Endothelial cell of umbilical vein (primary cell): Measurements from ENCODE around the gene PLA2R1. TPM values are rescaled to one million over a fixed set of nuclear protein-coding genes. Genes with fewer than 3 reads are reported as not detected.

Experiments
- BruUV-seq: library from RNA; stranded (reverse); fragments of 400-500 nt; replicated peaks from 2 replicates; lab custom pipeline; 2021; lab: Mats Ljungman, UMichigan
- CTCF ChIA-PET: fragments of 300-600, 350-600 bp; sonication (Branson Sonifier 250); formaldehyde crosslinking; loops from one replicate; lab custom pipeline; 2021; ENCODE audit warnings: antibody characterized with exemption, inconsistent platforms; lab: Charles Lee
- POLR2A ChIA-PET: fragments of 300-600, 350-600 bp; sonication (Branson Sonifier 250); formaldehyde crosslinking; loops from one replicate; lab custom pipeline; 2021; ENCODE audit warnings: antibody characterized with exemption, inconsistent platforms; lab: Charles Lee
- DNase-seq: peaks from one replicate; pipeline ENCODE4 v3.0.0-alpha.2; 2011; ENCODE audit warnings: low read depth, low spot score
- FAIRE-seq: peaks from 2 replicates; lab custom pipeline; 2011; peaks lifted over from hg19 to GRCh38; lab: Jason Lieb, UNC
- H2AFZ ChIP-seq: 2 replicates; pipeline ENCODE4 v1.6.0; 2012; ENCODE audit warnings: low read depth, low read length, control low read depth, inconsistent platforms
- H3K27ac ChIP-seq: 2 replicates; pipeline ENCODE4 v1.5.1; 2011; ENCODE audit warnings: low read depth, mild to moderate bottlenecking, control low read depth, low read length, moderate library complexity; ENCODE audit not compliant: insufficient read depth
- H3K27me3 ChIP-seq, 2 experiments: 2 replicates each; pipeline versions ENCODE4 v1.6.0 to v1.6.1; 2011; ENCODE audit warnings: low read length in 2 of 2, mixed read lengths in 1 of 2; ENCODE audit not compliant: control insufficient read depth in 2 of 2, insufficient read depth in 2 of 2
- H3K36me3 ChIP-seq, 2 experiments: 2 replicates in 1 of 2; 3 replicates in 1 of 2; pipeline ENCODE4 v1.5.1; 2011; ENCODE audit warnings: low read length in 2 of 2, mild to moderate bottlenecking in 1 of 2, moderate library complexity in 1 of 2; ENCODE audit not compliant: control insufficient read depth in 2 of 2, insufficient read depth in 2 of 2; ENCODE audit errors: extremely low read depth in 1 of 2
- H3K4me1 ChIP-seq: 3 replicates; pipeline ENCODE4 v1.5.1; 2011; ENCODE audit warnings: mild to moderate bottlenecking, low read length; ENCODE audit not compliant: control insufficient read depth, insufficient read depth; ENCODE audit errors: extremely low read depth
- H3K4me2 ChIP-seq: 2 replicates; pipeline ENCODE4 v1.6.1; 2011; ENCODE audit warnings: low read length, control low read depth, mixed read lengths; ENCODE audit not compliant: insufficient read depth
- H3K4me3 ChIP-seq, 3 experiments: fragments of 200-600 bp in 1 of 3; sonication (generic), shearing (Covaris generic) in 1 of 3; replicated peaks in 1 of 3; 2 replicates each; pipeline ENCODE4 v1.5.1; 2011 to 2016; ENCODE audit warnings: control low read depth in 3 of 3, low read length in 3 of 3, mild to moderate bottlenecking in 2 of 3, inconsistent platforms in 1 of 3, low read depth in 1 of 3, moderate library complexity in 1 of 3; ENCODE audit not compliant: insufficient read depth in 1 of 3
- H3K79me2 ChIP-seq: 2 replicates; pipeline ENCODE4 v1.6.0; 2012; ENCODE audit warnings: low read length, inconsistent platforms; ENCODE audit not compliant: control insufficient read depth, insufficient read depth
- H3K9ac ChIP-seq: replicated peaks from 2 replicates; pipeline ENCODE3; 2011; ENCODE audit warnings: low read length, control low read depth; ENCODE audit not compliant: insufficient read depth; ENCODE audit errors: extremely low read depth
- H3K9me1 ChIP-seq: replicated peaks from 3 replicates; pipeline ENCODE4 v1.6.0; 2011; ENCODE audit warnings: mild to moderate bottlenecking, low read length; ENCODE audit not compliant: control insufficient read depth, insufficient read depth; ENCODE audit errors: extremely low read depth
- H3K9me3 ChIP-seq: replicated peaks from 2 replicates; pipeline ENCODE4 v1.5.1; 2012; ENCODE audit warnings: low read length, inconsistent platforms; ENCODE audit not compliant: control insufficient read depth, insufficient read depth
- H4K20me1 ChIP-seq: replicated peaks from 2 replicates; pipeline ENCODE3; 2011; ENCODE audit warnings: mild to moderate bottlenecking, low read length; ENCODE audit not compliant: control insufficient read depth, insufficient read depth; ENCODE audit errors: extremely low read depth
- CTCF ChIP-seq, 2 donors: IDR thresholded peaks; 1 replicate in 1 of 2; 2 replicates in 1 of 2; pipeline ENCODE4 v1.5.1; 2011; ENCODE audit warnings: low read length in 2 of 2, mild to moderate bottlenecking in 2 of 2, moderate library complexity in 2 of 2, control low read depth in 1 of 2, inconsistent platforms in 1 of 2, low read depth in 1 of 2; ENCODE audit not compliant: insufficient read depth in 1 of 2; ENCODE audit errors: extremely low read depth in 1 of 2
- EZH2 ChIP-seq: IDR thresholded peaks from 2 replicates; pipeline ENCODE4 v1.6.1; 2012; ENCODE audit warnings: borderline replicate concordance, low read depth, mild to moderate bottlenecking, moderate library complexity, low read length, inconsistent platforms; ENCODE audit not compliant: severe bottlenecking
- FOS ChIP-seq: IDR thresholded peaks from 2 replicates; pipeline ENCODE4 v1.6.1; 2011; ENCODE audit warnings: mild to moderate bottlenecking, low read length, moderate library complexity, borderline replicate concordance; ENCODE audit not compliant: insufficient read depth
- GATA2 ChIP-seq: IDR thresholded peaks from 2 replicates; pipeline ENCODE4 v1.7.0; 2011; ENCODE audit warnings: low read depth, mild to moderate bottlenecking, moderate library complexity, mixed read lengths, low read length; ENCODE audit not compliant: insufficient read length, insufficient read depth
- JUN ChIP-seq: IDR thresholded peaks from 2 replicates; pipeline ENCODE4 v1.6.1; 2011; ENCODE audit warnings: borderline replicate concordance, low read depth; ENCODE audit not compliant: insufficient read length, insufficient read depth
- MAX ChIP-seq: IDR thresholded peaks from 2 replicates; pipeline ENCODE4 v1.6.1; 2011; ENCODE audit not compliant: insufficient read depth, insufficient read length
- MYC ChIP-seq: IDR thresholded peaks from one replicate; pipeline ENCODE4 v1.6.1; 2011; ENCODE audit warnings: mild to moderate bottlenecking, low read depth, low read length
- POLR2A ChIP-seq: IDR thresholded peaks from 2 replicates; pipeline ENCODE4 v1.6.1; 2012; ENCODE audit warnings: low read depth, mild to moderate bottlenecking, control low read depth, low read length
- POLR2AphosphoS5 ChIP-seq: IDR thresholded peaks from 2 replicates; pipeline ENCODE4 v1.6.1; 2012; ENCODE audit warnings: low read depth, mild to moderate bottlenecking, control low read depth, low read length, moderate library complexity; ENCODE audit not compliant: insufficient read depth
- dilution Hi-C: fragments of 300-500 bp; cut with MboI; formaldehyde crosslinking; loops from one replicate; pipeline ENCODE4 v1.15.0; 2019; ENCODE audit warnings: low sequenced_read_pairs; ENCODE audit not compliant: extremely low pct_ligation_motif_present
- intact Hi-C: fragments of 100-400 bp; cut with micrococcal nuclease; formaldehyde crosslinking; loops from one replicate; pipeline ENCODE4 v1.10.0; 2022
- polyA plus RNA-seq, 4 experiments: library from polyadenylated mRNA; depleted of rRNA in 3 of 4; stranded (reverse) in 3 of 4; unstranded in 1 of 4; fragments of >200 nt; gene quantifications; 2 replicates each; pipeline versions ENCODE4 v1.2.1 to v1.2.3, GENCODE V29; 2011 to 2012; ENCODE audit warnings: missing spikeins in 1 of 4
- total RNA-seq: library from RNA; stranded (reverse); gene quantifications from 2 replicates; pipeline ENCODE4 v1.2.3, GENCODE V29; 2021

PLA2R1 gene
- total and polyA plus RNA-seq, 2 donors (not counting 3 experiments of a cell fraction or from before 2014, with no cell fraction given) = 6.9 to 14.4 TPM

- Histone ChIP-seq H3K4me2 (no peak overlapping the region), H4K20me1 (no peaks in the 10 kb centered on the region), H3K4me1 (no peaks in the 10 kb centered on the region), H3K9me3 (no peaks in the 10 kb centered on the region), H3K27me3 (no peaks in the 10 kb centered on the region), H3K27ac (no peak overlapping the region), H3K9ac (no peak overlapping the region), H3K36me3 (no peaks in the 10 kb centered on the region), H2AFZ (no peak overlapping the region), H3K9me1 (no peaks in the 10 kb centered on the region), H3K4me3 (no peak overlapping the region), H3K79me2 (no peaks in the 10 kb centered on the region)
- TF ChIP-seq MAX = no peak
- no peak for FAIRE-seq
- intact Hi-C loops (no loop called here), dilution Hi-C loops (no loop called here)
- ChIA-PET POLR2A (no interaction called here), CTCF (interaction anchor here (1.2 to 1.5 kb wide), 3 partner anchors 13 to 967 kb away, joined by 3 to 7 read pairs (median 4); no protein-coding TSS in a partner anchor)
- BruUV-seq = no TSS peak
- no peak for DNase-seq
Observed at GRCh38 chr2:160096409-160096808, 34.0 kb upstream of the PLA2R1 start.

- no peaks in the 10 kb centered on the region for H4K20me1 ChIP-seq
- H3K9ac ChIP-seq = no peak overlapping the region
- dilution Hi-C loops = no loop called here
- H2AFZ ChIP-seq = no peak overlapping the region
- H3K27me3 ChIP-seq = no peaks in the 10 kb centered on the region
- BruUV-seq = no TSS peak
- H3K27ac ChIP-seq = no peak overlapping the region
- H3K4me2 ChIP-seq = no peak overlapping the region
- DNase-seq (no peak), FAIRE-seq (no peak)
- H3K36me3 ChIP-seq = no peaks in the 10 kb centered on the region
- no peaks in the 10 kb centered on the region for H3K4me1 ChIP-seq
- H3K9me3 ChIP-seq = peaks cover 8% of the 10 kb centered on the region
- H3K4me3 ChIP-seq = no peak overlapping the region
- H3K79me2 ChIP-seq = no peaks in the 10 kb centered on the region
- no peaks in the 10 kb centered on the region for H3K9me1 ChIP-seq
- ChIA-PET POLR2A (no interaction called here), CTCF (interaction anchor here (0.6 to 4.5 kb wide), 3 partner anchors 17 to 971 kb away, joined by 3 to 25 read pairs (median 7); no protein-coding TSS in a partner anchor)
- no peak for TF ChIP-seq FOS
- TF ChIP-seq MYC = no peak
- no peak for TF ChIP-seq MAX
- no peak for TF ChIP-seq GATA2
- no peak for TF ChIP-seq JUN
- TF ChIP-seq CTCF (IDR thresholded peaks at IDR 0.05; ENCODE audit: extremely low read depth in 1 of 2, insufficient read depth in 1 of 2, low read depth in 1 of 2, low read length in 2 of 2) = no peak
- no peak for TF ChIP-seq POLR2A
- TF ChIP-seq POLR2AphosphoS5 = no peak
- TF ChIP-seq EZH2 = no peak
- intact Hi-C loops = no loop called here
Observed at GRCh38 chr2:160092445-160092844, 30.0 kb upstream of the PLA2R1 start.
